Measurements from ENCODE around the gene RBMX2. TPM values are rescaled to one million over a fixed set of nuclear protein-coding genes. Genes with fewer than 3 reads are reported as not detected.
"Not testable (repeated sequence)": the region's sequence is repeated elsewhere in the genome, so short reads cannot be mapped to it uniquely, and the experiment has no call there.

RBMX2 gene
- 10 to 100 TPM; 11.3 to 24.7 (median 11.7) TPM for polyA plus RNA-seq

- WGBS, 3 donors: 0 to 33% (median 1%) methylated on average over 24 to 47 of the region's 47 CpGs
- no peak within 1 kb of the TSS for H3K27ac ChIP-seq (ENCODE audit: low read depth, low read length)
Measured at GRCh38 chrX:130401415-130402207, at the start of gene RBMX2. TSS of gene RBMX2 (plus strand) at chrX:130401987. CDS start at chrX:130402033, 46 bp downstream.

- WGBS, 3 donors: 75 to 100% (median 90%) methylated on average over 1 of the region's 1 CpG
- H3K27ac ChIP-seq (ENCODE audit: low read depth, low read length): not testable (repeated sequence)
Measured at GRCh38 chrX:130352050-130352449, 49.7 kb upstream of the RBMX2 start.

GRCh38 chrX:130376077-130376476, 25.7 kb upstream of the RBMX2 start:
- H3K27ac ChIP-seq (ENCODE audit: low read depth, low read length): no peak overlapping the region

- H3K27ac ChIP-seq (ENCODE audit: low read depth, low read length): no peak overlapping the region
- 36 to 38% (median 37%) methylated on average over 4 to 5 of the region's 5 CpGs for WGBS, 3 donors
Measured at GRCh38 chrX:130378024-130378669, 23.6 kb upstream of the RBMX2 start.

GRCh38 chrX:130385520-130385919, 16.3 kb upstream of the RBMX2 start, which contains the start of gene GPR119:
TSS of gene GPR119 (minus strand) at chrX:130385674. CDS start at chrX:130385447, 227 bp downstream.
- H3K27ac ChIP-seq (ENCODE audit: low read depth, low read length): no peak within 1 kb of the TSS
- WGBS, 3 donors: 66 to 79% (median 77%) methylated on average over 4 of the region's 4 CpGs

- no peak overlapping the region for H3K27ac ChIP-seq (ENCODE audit: low read depth, low read length)
- WGBS, 3 donors: 63 to 75% (median 69%) methylated on average over 5 of the region's 5 CpGs
Measured at GRCh38 chrX:130386408-130386808, 15.4 kb upstream of the RBMX2 start.

GRCh38 chrX:130393451-130394074, 8.2 kb upstream of the RBMX2 start:
- H3K27ac ChIP-seq (ENCODE audit: low read depth, low read length): no peak overlapping the region
- WGBS, 3 donors: 24 to 40% (median 30%) methylated on average over 5 of the region's 5 CpGs

GRCh38 chrX:130395341-130395740, 6.4 kb upstream of the RBMX2 start:
- no peak overlapping the region for H3K27ac ChIP-seq (ENCODE audit: low read depth, low read length)
- 53 to 56% (median 56%) methylated on average over 7 of the region's 7 CpGs for WGBS, 3 donors

GRCh38 chrX:130402208-130402684, 459 bp downstream of the RBMX2 start:
- H3K27ac ChIP-seq (ENCODE audit: low read depth, low read length): no peak overlapping the region
- 0 to 38% (median 2%) methylated on average over 13 of the region's 13 CpGs for WGBS, 3 donors

- 42 to 76% (median 46%) methylated on average over 2 of the region's 2 CpGs for WGBS, 3 donors
- H3K27ac ChIP-seq (ENCODE audit: low read depth, low read length): no peak overlapping the region
Measured at GRCh38 chrX:130413415-130413814, 11.6 kb downstream of the RBMX2 start.

GRCh38 chrX:130414800-130415199, 13.0 kb downstream of the RBMX2 start:
- H3K27ac ChIP-seq (ENCODE audit: low read depth, low read length): no peak overlapping the region
- 92 to 98% (median 96%) methylated on average over 5 of the region's 5 CpGs for WGBS, 3 donors

GRCh38 chrX:130415201-130415600, 13.4 kb downstream of the RBMX2 start:
- 85 to 92% (median 87%) methylated on average over 7 of the region's 7 CpGs for WGBS, 3 donors

GRCh38 chrX:130416785-130417184, 15.0 kb downstream of the RBMX2 start:
- H3K27ac ChIP-seq (ENCODE audit: low read depth, low read length): no peak overlapping the region
- 68 to 85% (median 70%) methylated on average over 4 of the region's 4 CpGs for WGBS, 3 donors

More at GRCh38 chrX:130415201-130415600, 13.4 kb downstream of the RBMX2 start:
- H3K27ac ChIP-seq (ENCODE audit: low read depth, low read length): no peak overlapping the region

GRCh38 chrX:130418066-130418465, 16.3 kb downstream of the RBMX2 start:
- 43 to 81% (median 62%) methylated on average over 2 of the region's 2 CpGs for WGBS, 3 donors
- no peak overlapping the region for H3K27ac ChIP-seq (ENCODE audit: low read depth, low read length)

- 74 to 93% (median 80%) methylated on average over 4 of the region's 4 CpGs for WGBS, 3 donors
Measured at GRCh38 chrX:130418740-130419139, 17.0 kb downstream of the RBMX2 start.

GRCh38 chrX:130419263-130419662, 17.5 kb downstream of the RBMX2 start:
- 62 to 94% (median 76%) methylated on average over 2 of the region's 2 CpGs for WGBS, 3 donors
- no peak overlapping the region for H3K27ac ChIP-seq (ENCODE audit: low read depth, low read length)

More at GRCh38 chrX:130418740-130419139, 17.0 kb downstream of the RBMX2 start:
- no peak overlapping the region for H3K27ac ChIP-seq (ENCODE audit: low read depth, low read length)

- 88 to 94% (median 89%) methylated on average over 6 of the region's 6 CpGs for WGBS, 3 donors
- H3K27ac ChIP-seq (ENCODE audit: low read depth, low read length): no peak overlapping the region
Measured at GRCh38 chrX:130426531-130426930, 24.7 kb downstream of the RBMX2 start.

GRCh38 chrX:130429236-130429635, 27.4 kb downstream of the RBMX2 start:
- 71 to 80% (median 71%) methylated on average over 5 of the region's 5 CpGs for WGBS, 3 donors
- not testable (repeated sequence) for H3K27ac ChIP-seq (ENCODE audit: low read depth, low read length)

- no peak overlapping the region for H3K27ac ChIP-seq (ENCODE audit: low read depth, low read length)
Measured at GRCh38 chrX:130435937-130436336, 34.1 kb downstream of the RBMX2 start.

Data from adipose tissue (tissue), 3 donors.